Urinary bladder (tissue), 4 donors: ENCODE measurements around the gene SOWAHC. TPM values are rescaled to one million over a fixed set of nuclear protein-coding genes. Genes with fewer than 3 reads are reported as not detected.
"Not testable (repeated sequence)": the region's sequence is repeated elsewhere in the genome, so short reads cannot be mapped to it uniquely, and the experiment has no call there.

Experiments used
- DNase-seq: peaks from one replicate; pipeline ENCODE4 v3.0.0-alpha.2; 2015; ENCODE audit errors: extremely low spot score
- H3K27ac ChIP-seq: one replicate; pipeline ENCODE4 v1.5.1; 2013; ENCODE audit warnings: low read depth, mild to moderate bottlenecking, moderate library complexity
- H3K36me3 ChIP-seq: one replicate; pipeline ENCODE4 v1.6.1; 2013; ENCODE audit warnings: mild to moderate bottlenecking, moderate library complexity; ENCODE audit not compliant: insufficient read depth
- H3K4me1 ChIP-seq: one replicate; pipeline ENCODE4 v1.6.1; 2013; ENCODE audit warnings: mild to moderate bottlenecking, moderate library complexity; ENCODE audit not compliant: insufficient read depth
- H3K4me3 ChIP-seq: one replicate; pipeline ENCODE4 v1.5.1; 2013; ENCODE audit warnings: low read depth, low read length
- WGBS: extraction: QIAGEN DNeasy Blood & Tissue Kit; methylation state at CpG from one replicate; pipeline ENCODE4 v1.1.7; 2013; 5-methylcytosine and 5-hydroxymethylcytosine counted together
- polyA plus RNA-seq: library from polyadenylated mRNA; stranded (reverse); fragments of 200-250 nt; gene quantifications from one replicate; pipeline ENCODE4 v1.2.3, GENCODE V29; 2013
- total RNA-seq: library from RNA; depleted of rRNA; stranded (reverse); fragments of >200 nt; gene quantifications from one replicate; pipeline ENCODE4 v1.2.3, GENCODE V29; 2014
- donor health status: healthy with polysubstance abuse.
- donor health status: healthy.

Gene SOWAHC
- total and polyA plus RNA-seq, 2 donors, result 13.9 to 28.2 TPM

GRCh38 chr2:109628321-109628720, 14.2 kb downstream of the SOWAHC start:
- not testable (repeated sequence) for H3K4me3 ChIP-seq, DNase-seq, H3K4me1 ChIP-seq, H3K36me3 ChIP-seq, H3K27ac ChIP-seq
- 83% methylated on average over 7 of the region's 7 CpGs for WGBS

- DNase-seq, result no peak
- 82% methylated on average over 3 of the region's 3 CpGs for WGBS
- H3K27ac ChIP-seq, result no peak overlapping the region
- no peaks in the 10 kb centered on the region for H3K4me1 ChIP-seq
- no peak overlapping the region for H3K4me3 ChIP-seq
- no peaks in the 10 kb centered on the region for H3K36me3 ChIP-seq
Measured at GRCh38 chr2:109629867-109630266, 15.7 kb downstream of the SOWAHC start.

DNA sequence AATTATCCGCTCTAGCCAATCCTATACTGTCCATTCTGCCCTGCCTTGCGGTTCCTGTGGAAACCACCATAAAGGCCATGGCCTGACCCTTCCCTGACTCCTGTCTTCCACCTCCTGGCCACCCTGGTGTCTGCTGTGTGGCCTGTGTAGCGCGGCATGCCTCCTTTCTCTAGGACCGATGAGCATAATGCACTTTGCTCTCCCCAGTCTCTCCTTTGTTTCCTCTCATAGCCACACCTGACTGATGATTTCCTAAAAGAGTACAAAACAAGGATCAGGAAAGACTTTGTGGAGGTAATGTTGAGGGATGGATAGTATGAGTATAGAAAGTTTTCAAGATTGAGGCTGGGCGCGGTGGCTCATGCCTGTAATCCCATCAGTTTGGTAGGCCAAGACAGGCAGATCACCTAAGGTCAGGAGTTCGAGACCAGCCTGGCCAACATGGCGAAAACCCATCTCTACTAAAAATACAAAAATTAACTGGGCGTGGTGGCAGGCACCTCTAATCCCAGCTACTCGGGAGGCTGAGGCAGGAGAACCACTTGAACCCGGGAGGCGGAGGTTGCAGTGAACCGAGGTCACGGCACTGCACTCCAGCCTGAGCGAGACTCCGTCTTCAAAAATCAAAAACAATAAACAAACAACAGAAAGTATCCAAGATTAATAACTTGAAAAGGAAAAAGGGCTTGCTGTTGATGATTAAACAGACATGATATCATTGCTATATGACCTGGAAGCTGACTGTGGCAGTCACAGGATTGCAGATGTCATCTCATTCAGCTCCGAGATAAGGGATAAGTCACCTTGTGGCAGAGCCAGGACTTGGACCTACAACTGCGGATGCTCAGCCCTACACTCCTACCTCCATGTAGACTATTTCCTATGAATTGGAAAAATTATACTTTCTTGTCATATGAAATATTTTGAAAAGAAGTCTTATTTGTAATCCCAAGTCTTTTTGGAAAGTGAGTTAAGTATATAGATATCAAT, 16.6 kb downstream of the SOWAHC start:
- Histone ChIP-seq H3K4me1 (no peaks in the 10 kb centered on the region), H3K36me3 (no peaks in the 10 kb centered on the region), H3K27ac (no peak overlapping the region), H3K4me3 (no peak overlapping the region)
- 89% methylated on average over 19 of the region's 19 CpGs for WGBS
- no peak for DNase-seq

DNA sequence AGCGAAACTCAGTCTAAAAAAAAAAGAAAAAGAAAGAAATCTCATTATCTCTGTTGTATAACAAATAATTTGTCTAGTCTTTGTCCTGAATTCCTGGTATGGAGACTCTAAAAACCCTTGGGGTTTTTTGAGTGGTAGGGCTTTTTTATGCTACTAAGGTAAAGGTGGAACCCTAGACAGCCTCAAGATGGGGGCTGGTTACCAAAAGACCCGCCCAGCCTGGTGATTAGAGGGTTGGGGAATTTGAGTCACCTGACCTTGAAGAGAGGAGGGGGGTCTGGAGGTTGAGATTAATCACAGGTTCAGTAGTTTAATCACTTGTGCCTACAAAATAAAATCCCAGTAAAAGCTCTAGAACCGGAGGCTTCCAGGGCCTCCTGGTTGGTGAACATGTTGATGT, 17.6 kb downstream of the SOWAHC start:
- DNase-seq, result no peak
- no peaks in the 10 kb centered on the region for H3K36me3 ChIP-seq
- WGBS, result 68% methylated on average over 3 of the region's 3 CpGs
- no peaks in the 10 kb centered on the region for H3K4me1 ChIP-seq
- no peak overlapping the region for H3K4me3 ChIP-seq
- no peak overlapping the region for H3K27ac ChIP-seq

GRCh38 chr2:109632158-109632789, 18.1 kb downstream of the SOWAHC start:
- WGBS, result 84% methylated on average over 14 of the region's 14 CpGs
- no peak overlapping the region for H3K4me3 ChIP-seq
- H3K27ac ChIP-seq, result no peak overlapping the region
- no peaks in the 10 kb centered on the region for H3K36me3 ChIP-seq
- H3K4me1 ChIP-seq, result no peaks in the 10 kb centered on the region
- DNase-seq, result no peak

DNA sequence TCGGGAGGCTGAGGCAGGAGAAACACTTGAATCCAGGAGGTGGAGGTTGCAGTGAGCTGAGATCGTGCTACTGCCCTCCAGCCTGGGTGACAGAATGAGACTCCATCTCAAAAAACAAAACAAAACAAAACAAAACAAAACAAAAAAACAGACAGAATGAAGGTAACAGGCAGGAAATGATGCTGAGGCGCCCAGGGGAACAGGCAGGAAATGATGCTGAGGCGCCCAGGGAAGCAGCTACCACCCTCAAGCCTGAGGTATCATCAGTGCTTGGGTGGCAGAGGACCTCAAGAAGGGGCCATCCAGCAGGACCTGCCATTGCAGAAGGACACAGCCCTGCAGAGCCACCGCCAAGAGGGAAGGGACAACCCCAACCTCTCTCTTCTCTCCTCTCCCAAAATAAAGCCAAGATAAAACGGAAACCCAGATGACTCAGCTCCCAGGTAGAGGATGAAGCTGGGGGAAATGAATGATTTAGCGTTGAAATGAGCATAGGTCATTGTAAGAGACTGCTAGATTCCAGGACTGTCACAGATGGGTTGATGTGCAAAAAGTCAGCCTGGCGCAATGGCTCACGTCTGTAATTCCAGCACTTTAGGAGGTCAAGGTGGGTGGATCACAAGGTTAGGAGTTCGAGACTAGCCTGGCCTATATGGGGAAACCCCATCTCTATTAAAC, 19.3 kb downstream of the SOWAHC start:
- H3K27ac ChIP-seq, result no peak overlapping the region
- 94% methylated on average over 10 of the region's 10 CpGs for WGBS
- no peaks in the 10 kb centered on the region for H3K4me1 ChIP-seq
- no peak overlapping the region for H3K4me3 ChIP-seq
- no peak for DNase-seq
- H3K36me3 ChIP-seq, result no peaks in the 10 kb centered on the region

DNA sequence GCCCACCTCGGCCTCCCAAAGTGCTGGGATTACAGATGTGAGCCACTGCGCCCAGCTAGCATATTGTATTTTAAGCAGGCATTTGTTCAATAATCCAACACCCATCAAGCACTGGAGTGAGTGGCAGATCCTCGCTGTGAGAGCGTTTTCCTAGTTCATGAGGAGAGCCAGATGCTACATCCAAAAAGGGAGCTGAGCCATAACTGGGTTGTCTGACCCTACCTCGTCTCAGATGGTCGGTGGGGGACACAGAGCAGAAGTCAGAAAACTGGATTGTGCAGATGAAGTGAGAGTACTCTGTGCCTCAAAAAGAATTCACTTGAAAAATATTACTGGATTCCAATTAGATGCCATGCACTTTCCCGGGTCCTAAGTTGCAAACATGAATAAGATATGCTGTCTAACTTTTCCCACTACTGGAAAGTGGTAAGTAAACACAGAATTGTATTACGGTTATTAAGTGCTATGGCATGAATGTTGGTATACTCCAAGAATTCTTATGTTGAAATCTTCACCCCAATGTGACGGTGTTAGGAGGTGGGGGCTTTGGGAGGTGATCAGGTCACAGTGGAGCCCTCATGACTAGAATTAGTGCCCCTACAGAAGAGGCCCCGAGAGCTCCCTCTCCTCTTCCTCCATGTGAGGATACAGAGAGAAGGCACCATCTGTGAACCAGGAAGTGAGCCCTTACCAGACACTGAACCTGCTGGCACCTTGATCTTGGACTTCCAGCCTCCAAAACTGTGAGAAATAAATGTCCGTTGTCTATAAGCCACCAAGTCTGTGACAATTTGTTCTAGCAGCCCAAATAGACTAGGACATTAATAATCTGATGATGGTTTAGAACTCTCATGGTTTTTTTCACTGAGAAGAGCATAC, 21.5 kb downstream of the SOWAHC start:
- no peak overlapping the region for H3K4me3 ChIP-seq
- no peaks in the 10 kb centered on the region for H3K36me3 ChIP-seq
- H3K4me1 ChIP-seq, result no peaks in the 10 kb centered on the region
- DNase-seq, result no peak
- WGBS, result 90% methylated on average over 11 of the region's 11 CpGs
- no peak overlapping the region for H3K27ac ChIP-seq

DNA sequence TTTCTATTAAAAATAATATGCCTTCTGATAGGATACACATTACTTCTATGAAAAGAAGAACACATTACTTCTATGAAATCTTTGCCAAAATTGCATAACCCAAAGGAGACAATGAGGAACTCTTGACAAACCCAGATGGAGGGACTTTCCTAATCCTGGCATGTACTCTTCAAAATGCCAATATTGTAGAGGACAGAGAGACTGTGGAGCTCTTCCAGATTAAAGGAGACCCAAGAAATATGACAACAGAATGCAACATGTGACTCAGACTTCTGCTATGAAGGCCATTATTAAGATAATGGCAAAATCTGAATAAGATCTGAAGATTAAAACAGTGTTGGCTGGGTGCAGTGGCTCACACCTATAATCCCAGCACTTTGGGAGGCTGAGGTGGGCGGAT, 22.2 kb downstream of the SOWAHC start:
- DNase-seq, result no peak
- H3K27ac ChIP-seq, result no peak overlapping the region
- 84% methylated on average over 1 of the region's 1 CpG for WGBS
- no peaks in the 10 kb centered on the region for H3K36me3 ChIP-seq
- no peak overlapping the region for H3K4me3 ChIP-seq
- H3K4me1 ChIP-seq, result no peaks in the 10 kb centered on the region

DNA sequence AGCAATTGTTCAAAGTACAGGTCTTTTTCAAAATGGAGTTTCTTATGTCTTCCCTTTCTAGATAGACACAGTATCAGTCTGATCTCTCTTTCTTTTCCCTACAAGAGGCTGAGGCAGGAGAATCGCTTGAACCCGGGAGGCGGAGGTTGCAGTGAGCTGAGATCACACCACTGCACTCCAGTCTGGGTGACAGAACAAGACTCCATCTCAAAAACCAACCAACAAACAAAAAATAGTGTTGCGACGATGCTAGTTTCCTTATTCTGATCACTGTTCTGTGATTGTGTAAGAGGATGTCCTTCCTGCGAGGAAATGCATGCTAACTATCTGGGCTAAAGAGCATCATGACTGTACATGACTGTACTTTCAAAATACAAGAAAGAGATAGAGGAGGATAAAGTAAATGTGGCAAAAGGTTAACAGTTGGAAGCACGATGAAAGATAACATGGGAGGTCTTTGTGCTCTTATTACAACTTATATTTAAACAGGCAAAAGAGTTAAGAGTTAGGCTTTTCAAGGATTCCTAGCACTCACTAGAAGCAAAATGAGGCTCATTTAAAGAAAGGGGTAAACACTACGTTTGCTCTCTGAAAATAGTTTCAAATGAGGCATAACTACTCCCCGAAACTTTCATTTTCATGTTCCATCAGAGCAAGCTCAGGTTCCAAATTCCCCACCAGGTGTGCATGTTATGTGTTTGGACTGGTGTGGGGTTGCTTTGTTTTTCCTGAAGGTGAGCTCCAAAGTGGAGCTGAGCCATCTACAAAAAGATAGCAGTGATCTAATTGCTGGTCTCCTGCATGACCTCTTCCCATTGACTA, 23.8 kb downstream of the SOWAHC start:
- WGBS, result 79% methylated on average over 9 of the region's 9 CpGs
- H3K4me3 ChIP-seq, result no peak overlapping the region
- DNase-seq, result no peak
- no peaks in the 10 kb centered on the region for H3K4me1 ChIP-seq
- H3K27ac ChIP-seq, result peak overlapping the region; percentile 16
- no peaks in the 10 kb centered on the region for H3K36me3 ChIP-seq

- no peak overlapping the region for H3K27ac ChIP-seq
- H3K4me3 ChIP-seq, result no peak overlapping the region
- DNase-seq, result no peak
- no peaks in the 10 kb centered on the region for H3K36me3 ChIP-seq
- 50% methylated on average over 3 of the region's 3 CpGs for WGBS
- no peaks in the 10 kb centered on the region for H3K4me1 ChIP-seq
Measured at GRCh38 chr2:109638795-109639194, 24.6 kb downstream of the SOWAHC start.

GRCh38 chr2:109640000-109640399, 25.8 kb downstream of the SOWAHC start:
- WGBS, result 96% methylated on average over 9 of the region's 9 CpGs
- not testable (repeated sequence) for H3K4me1 ChIP-seq, H3K4me3 ChIP-seq, H3K36me3 ChIP-seq, DNase-seq, H3K27ac ChIP-seq

- H3K27ac ChIP-seq, result peak overlapping the region; percentile 87
- no peaks in the 10 kb centered on the region for H3K4me1 ChIP-seq
- H3K4me3 ChIP-seq, result no peak overlapping the region
- H3K36me3 ChIP-seq, result no peaks in the 10 kb centered on the region
- DNase-seq, result no peak
- WGBS, result 42% methylated on average over 12 of the region's 12 CpGs
Measured at GRCh38 chr2:109644571-109645275, 30.6 kb downstream of the SOWAHC start.
